Measurements from ENCODE around the gene UGT2B10. TPM values are rescaled to one million over a fixed set of nuclear protein-coding genes. Genes with fewer than 3 reads are reported as not detected.

The UGT2B10 gene
- total and polyA plus RNA-seq, 8 donors = 0.10 to 0.23 TPM; not detected in 6

DNA sequence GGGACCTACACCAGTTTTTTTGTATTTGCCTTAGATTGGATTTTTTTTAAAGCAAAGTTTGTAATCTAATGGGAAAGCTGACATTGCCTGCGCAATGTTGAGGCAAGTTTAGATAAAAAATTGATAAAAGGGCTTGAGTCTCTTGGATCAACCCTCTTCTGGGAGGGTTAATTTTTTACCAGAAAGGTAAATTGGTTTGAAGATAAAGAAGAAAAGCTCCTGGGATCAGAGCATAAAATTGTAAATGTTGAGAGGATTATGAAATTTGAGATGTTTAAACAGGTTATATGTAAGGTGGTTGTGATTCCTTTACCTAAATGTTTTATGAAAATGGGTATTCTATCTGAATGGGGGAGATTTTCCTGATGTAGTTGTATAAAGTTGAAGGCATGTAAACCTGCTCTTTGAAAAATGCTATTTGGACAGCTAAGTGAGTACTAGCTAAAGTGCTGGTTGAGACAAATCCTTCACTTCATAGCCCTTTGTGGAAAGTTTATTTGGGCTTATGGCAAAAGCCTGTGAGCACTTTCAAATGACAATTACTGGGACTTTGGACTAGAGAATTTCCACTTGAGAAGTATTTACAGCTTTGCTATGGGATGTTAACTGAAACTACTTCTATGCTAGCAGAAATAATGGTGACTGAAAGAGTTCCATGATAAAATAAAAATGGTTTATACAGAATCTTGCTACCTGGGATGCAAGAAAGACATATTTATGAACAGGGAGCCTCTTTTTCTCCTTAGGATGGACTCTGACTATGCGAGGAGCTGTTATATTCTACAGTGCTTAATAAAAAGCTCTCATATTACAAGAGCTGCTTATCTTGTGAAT, 56.2 kb downstream of the UGT2B10 start:
- no peaks in the 10 kb centered on the region for H3K36me3 ChIP-seq
- peaks cover 0 to 5% of the 10 kb centered on the region in 2 donors for H3K4me1 ChIP-seq
- no peaks in the 10 kb centered on the region for H3K27me3 ChIP-seq
- intact Hi-C loops (cut with DNase I) = no loop called here
- DNase-seq = peak in 1 of 4 donors; percentile 14
- peak; percentile 91 for ATAC-seq
- H3K27ac ChIP-seq = no peak overlapping the region
- TF ChIP-seq, protein P1, sequence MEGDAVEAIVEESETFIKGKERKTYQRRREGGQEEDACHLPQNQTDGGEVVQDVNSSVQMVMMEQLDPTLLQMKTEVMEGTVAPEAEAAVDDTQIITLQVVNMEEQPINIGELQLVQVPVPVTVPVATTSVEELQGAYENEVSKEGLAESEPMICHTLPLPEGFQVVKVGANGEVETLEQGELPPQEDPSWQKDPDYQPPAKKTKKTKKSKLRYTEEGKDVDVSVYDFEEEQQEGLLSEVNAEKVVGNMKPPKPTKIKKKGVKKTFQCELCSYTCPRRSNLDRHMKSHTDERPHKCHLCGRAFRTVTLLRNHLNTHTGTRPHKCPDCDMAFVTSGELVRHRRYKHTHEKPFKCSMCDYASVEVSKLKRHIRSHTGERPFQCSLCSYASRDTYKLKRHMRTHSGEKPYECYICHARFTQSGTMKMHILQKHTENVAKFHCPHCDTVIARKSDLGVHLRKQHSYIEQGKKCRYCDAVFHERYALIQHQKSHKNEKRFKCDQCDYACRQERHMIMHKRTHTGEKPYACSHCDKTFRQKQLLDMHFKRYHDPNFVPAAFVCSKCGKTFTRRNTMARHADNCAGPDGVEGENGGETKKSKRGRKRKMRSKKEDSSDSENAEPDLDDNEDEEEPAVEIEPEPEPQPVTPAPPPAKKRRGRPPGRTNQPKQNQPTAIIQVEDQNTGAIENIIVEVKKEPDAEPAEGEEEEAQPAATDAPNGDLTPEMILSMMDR (IDR thresholded peaks at IDR 0.05) = no peak
- H3K9me3 ChIP-seq = no peaks in the 10 kb centered on the region
- H3K4me3 ChIP-seq = no peak overlapping the region

DNA sequence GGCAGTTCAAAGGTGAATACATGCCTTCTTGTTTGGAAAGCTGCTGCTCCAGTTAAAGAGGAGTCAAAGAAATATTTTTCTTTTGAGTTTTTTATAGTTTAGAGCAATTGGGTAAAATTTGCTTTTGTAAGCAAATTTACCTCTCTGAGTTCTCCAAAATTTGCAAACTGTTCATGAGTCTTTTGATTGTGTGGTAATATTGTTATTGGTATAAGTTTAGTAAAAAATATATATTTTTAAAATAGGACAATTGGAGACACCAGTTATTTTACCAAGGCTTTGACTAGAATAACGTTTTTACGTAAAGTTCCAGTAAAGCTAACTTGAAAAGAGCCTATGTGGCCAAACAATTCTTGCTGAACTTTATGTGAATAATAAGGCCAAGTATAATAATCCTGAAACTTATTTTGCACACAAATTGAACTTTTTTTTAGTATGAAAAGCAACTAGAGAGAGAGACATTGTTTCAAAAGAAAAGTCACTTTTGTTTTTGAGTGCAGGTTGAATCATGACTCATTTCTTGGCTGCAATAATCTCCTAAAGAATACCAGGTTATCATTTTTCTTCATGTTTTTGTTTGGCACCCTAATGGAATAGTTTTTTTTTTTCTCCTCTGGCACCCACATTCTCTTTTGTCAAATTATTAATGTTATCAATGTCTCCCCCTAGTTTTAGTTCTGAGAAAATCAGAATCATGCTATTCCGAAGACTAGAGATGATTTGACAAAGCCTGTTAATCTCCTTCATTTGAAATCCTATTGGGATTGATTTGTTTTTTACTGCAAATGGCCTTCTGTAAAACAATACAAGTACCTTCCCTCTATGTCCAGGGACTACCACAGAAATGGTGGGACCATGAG, 57.1 kb downstream of the UGT2B10 start:
- no peak overlapping the region for H3K4me3 ChIP-seq
- ATAC-seq (no peak), DNase-seq (no peak)
- intact Hi-C loops (cut with DNase I) = no loop called here
- no peaks in the 10 kb centered on the region for H3K9me3 ChIP-seq
- H3K4me1 ChIP-seq = peaks cover 0 to 5% of the 10 kb centered on the region in 2 donors
- no peaks in the 10 kb centered on the region for H3K36me3 ChIP-seq
- no peaks in the 10 kb centered on the region for H3K27me3 ChIP-seq
- TF ChIP-seq, protein P1 (IDR thresholded peaks at IDR 0.05) = no peak
- H3K27ac ChIP-seq = no peak overlapping the region

DNA sequence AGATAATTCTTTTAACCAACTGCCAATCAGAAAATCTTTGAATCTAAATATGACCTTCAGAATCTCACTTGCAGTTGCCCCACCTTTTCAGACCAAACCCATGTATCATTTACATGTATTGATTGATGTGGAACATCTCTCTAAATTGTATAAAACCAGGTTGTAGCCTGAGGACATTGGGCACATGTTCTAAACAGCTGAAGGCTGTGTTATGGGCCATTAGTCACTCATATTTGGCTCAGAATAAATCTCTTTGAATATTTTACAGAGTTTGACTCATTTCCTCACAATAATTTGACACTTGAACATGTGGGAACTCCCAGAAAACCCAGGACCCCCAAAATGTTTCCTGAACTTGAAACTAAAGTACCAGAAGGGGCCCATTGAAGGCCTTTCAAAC, 58.7 kb downstream of the UGT2B10 start:
- intact Hi-C loops (cut with DNase I) = no loop called here
- H3K4me3 ChIP-seq = no peak overlapping the region
- DNase-seq (no peak), ATAC-seq (no peak)
- no peaks in the 10 kb centered on the region for H3K36me3 ChIP-seq
- H3K9me3 ChIP-seq = no peaks in the 10 kb centered on the region
- no peaks in the 10 kb centered on the region for H3K27me3 ChIP-seq
- H3K4me1 ChIP-seq = peaks cover 0 to 5% of the 10 kb centered on the region in 2 donors
- TF ChIP-seq, protein P1 (IDR thresholded peaks at IDR 0.05) = no peak
- no peak overlapping the region for H3K27ac ChIP-seq

DNA sequence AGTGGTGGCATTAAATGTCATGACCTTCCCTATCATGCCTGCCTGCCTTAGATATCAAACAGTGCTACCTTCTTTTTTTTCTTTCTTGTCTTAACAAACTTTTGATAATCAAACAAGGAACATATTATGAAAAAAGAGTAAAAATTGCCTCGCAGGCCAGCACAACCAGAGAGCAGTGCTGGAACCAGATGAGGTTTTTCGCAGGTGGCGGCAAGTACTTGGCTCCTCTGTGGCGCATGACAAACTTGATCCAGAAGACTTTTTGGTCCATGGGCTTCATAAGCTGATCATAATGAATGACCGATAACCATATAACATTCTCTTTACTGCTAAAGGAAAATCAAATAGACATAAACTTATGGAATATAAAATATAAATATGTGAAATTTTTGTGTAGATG, 61.8 kb downstream of the UGT2B10 start:
- intact Hi-C loops (cut with DNase I) = no loop called here
- TF ChIP-seq, protein P1 (IDR thresholded peaks at IDR 0.05) = no peak
- no peaks in the 10 kb centered on the region for H3K4me1 ChIP-seq
- ATAC-seq (no peak), DNase-seq (no peak)
- no peaks in the 10 kb centered on the region for H3K9me3 ChIP-seq
- H3K27me3 ChIP-seq = no peaks in the 10 kb centered on the region
- H3K27ac ChIP-seq = no peak overlapping the region
- no peaks in the 10 kb centered on the region for H3K36me3 ChIP-seq
- H3K4me3 ChIP-seq = no peak overlapping the region

DNA sequence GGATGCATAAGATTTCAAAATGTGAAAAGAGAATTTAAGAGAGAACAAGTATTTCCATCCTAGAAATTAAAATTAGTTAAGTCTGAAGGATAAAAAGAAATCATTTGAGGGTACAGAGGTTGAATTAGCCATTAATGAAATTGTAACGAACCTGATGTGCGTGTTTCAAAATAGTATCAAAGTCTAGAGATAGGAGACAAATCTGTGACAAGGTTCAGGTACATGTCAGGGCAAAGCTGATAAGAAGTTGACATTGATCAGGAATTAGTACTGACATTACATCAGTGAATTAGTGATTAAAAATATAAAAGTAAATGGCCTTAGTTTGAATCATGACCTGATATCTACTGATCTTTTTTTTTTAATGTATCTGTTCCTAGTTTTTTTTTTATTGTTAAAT, 62.3 kb downstream of the UGT2B10 start:
- H3K27me3 ChIP-seq = no peaks in the 10 kb centered on the region
- H3K4me3 ChIP-seq = no peak overlapping the region
- TF ChIP-seq, protein P1 (IDR thresholded peaks at IDR 0.05) = no peak
- no peak overlapping the region for H3K27ac ChIP-seq
- DNase-seq (no peak), ATAC-seq (no peak)
- H3K36me3 ChIP-seq = no peaks in the 10 kb centered on the region
- H3K4me1 ChIP-seq = no peaks in the 10 kb centered on the region
- H3K9me3 ChIP-seq = no peaks in the 10 kb centered on the region
- intact Hi-C loops (cut with DNase I) = no loop called here
